Lower leg skin (tissue), 3 donors: ENCODE data around the gene HAPLN2.

Experiments used
- POLR2A ChIP-seq, 2 donors: fragments of 450-650 bp; IDR thresholded peaks; one replicate each; pipeline ENCODE4 v1.6.1; 2016 to 2017; ENCODE audit warnings: antibody characterized with exemption in 2 of 2, mild to moderate bottlenecking in 1 of 2, moderate library complexity in 1 of 2
- TF ChIP-seq, protein P1 (sequence below), 3 donors: fragments of 450-650 bp; IDR thresholded peaks; one replicate each; pipeline ENCODE4 v1.5.1; 2016; ENCODE audit warnings: antibody characterized with exemption in 3 of 3, mild to moderate bottlenecking in 3 of 3, moderate library complexity in 2 of 3

DNA sequence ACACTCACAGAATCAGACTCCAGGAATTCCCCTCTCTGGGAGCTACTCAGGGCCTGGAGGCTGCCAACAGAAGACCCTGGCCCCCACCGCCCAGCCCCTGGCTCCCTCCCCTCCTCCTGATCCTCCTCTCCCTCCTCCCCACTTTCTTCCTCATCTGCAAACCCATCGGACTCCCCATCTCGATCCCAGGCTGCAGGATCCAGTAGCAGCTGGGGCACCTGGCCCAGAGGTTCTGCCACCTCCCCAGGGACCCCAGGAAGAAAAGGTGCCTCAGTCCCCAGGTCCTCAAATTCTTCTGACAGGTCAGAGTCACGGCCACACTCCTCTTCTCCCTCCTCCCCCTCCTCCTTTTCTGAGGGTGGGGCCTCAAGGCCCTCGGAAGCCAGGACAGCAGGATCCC is 50.6 kb downstream of the HAPLN2 start:
- TF ChIP-seq, protein P1, sequence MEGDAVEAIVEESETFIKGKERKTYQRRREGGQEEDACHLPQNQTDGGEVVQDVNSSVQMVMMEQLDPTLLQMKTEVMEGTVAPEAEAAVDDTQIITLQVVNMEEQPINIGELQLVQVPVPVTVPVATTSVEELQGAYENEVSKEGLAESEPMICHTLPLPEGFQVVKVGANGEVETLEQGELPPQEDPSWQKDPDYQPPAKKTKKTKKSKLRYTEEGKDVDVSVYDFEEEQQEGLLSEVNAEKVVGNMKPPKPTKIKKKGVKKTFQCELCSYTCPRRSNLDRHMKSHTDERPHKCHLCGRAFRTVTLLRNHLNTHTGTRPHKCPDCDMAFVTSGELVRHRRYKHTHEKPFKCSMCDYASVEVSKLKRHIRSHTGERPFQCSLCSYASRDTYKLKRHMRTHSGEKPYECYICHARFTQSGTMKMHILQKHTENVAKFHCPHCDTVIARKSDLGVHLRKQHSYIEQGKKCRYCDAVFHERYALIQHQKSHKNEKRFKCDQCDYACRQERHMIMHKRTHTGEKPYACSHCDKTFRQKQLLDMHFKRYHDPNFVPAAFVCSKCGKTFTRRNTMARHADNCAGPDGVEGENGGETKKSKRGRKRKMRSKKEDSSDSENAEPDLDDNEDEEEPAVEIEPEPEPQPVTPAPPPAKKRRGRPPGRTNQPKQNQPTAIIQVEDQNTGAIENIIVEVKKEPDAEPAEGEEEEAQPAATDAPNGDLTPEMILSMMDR (IDR thresholded peaks at IDR 0.05): no peak
- TF ChIP-seq POLR2A (IDR thresholded peaks at IDR 0.05): no peak
